Lower leg skin (tissue), 3 donors: ENCODE measurements around the gene SNAP29.

Source experiments
- POLR2A ChIP-seq, 2 donors: fragments of 450-650 bp; IDR thresholded peaks; one replicate each; pipeline ENCODE4 v1.6.1; 2016 to 2017; ENCODE audit warnings: antibody characterized with exemption in 2 of 2, mild to moderate bottlenecking in 1 of 2, moderate library complexity in 1 of 2
- TF ChIP-seq, protein P1 (sequence below), 3 donors: fragments of 450-650 bp; IDR thresholded peaks; one replicate each; pipeline ENCODE4 v1.5.1; 2016; ENCODE audit warnings: antibody characterized with exemption in 3 of 3, mild to moderate bottlenecking in 3 of 3, moderate library complexity in 2 of 3

DNA sequence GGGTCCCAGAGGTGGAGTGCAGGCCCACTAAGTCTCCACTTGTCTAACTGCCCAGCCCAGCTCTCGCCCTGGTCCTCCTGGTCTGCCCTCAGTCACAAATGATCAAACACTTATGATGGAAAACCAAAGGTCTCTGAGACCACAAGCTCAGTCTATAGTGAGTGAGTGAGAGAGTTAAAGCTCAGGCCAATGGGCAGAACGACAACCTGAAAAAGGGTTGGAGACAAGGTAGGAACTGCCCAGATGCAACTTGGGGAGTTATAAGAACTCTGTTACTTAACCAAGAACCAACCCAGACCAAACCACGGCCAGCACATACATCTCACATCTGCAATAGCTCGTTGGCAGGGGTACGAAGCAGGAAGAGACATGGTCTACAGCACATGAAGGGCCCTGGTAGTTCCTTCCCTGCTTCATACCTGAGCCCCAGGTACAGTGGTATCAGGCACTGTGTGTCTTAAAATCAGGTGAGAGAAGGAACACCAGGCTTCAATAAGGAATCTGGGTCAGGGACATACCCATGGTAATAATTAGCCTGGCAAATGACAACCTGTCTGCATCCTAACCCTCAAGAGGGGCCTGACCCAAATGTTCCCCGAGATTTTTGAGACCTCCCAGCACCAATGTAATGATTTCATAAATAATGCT, 49.1 kb upstream of the SNAP29 start:
- TF ChIP-seq, protein P1, sequence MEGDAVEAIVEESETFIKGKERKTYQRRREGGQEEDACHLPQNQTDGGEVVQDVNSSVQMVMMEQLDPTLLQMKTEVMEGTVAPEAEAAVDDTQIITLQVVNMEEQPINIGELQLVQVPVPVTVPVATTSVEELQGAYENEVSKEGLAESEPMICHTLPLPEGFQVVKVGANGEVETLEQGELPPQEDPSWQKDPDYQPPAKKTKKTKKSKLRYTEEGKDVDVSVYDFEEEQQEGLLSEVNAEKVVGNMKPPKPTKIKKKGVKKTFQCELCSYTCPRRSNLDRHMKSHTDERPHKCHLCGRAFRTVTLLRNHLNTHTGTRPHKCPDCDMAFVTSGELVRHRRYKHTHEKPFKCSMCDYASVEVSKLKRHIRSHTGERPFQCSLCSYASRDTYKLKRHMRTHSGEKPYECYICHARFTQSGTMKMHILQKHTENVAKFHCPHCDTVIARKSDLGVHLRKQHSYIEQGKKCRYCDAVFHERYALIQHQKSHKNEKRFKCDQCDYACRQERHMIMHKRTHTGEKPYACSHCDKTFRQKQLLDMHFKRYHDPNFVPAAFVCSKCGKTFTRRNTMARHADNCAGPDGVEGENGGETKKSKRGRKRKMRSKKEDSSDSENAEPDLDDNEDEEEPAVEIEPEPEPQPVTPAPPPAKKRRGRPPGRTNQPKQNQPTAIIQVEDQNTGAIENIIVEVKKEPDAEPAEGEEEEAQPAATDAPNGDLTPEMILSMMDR (IDR thresholded peaks at IDR 0.05) = no peak
- no peak for TF ChIP-seq POLR2A (IDR thresholded peaks at IDR 0.05)
